NCI-H82 treated with DMSO at 0.1 percent for 48 hours (cell line): ENCODE data around the gene CUZD1.

Experiments
- DNase-seq: peaks from one replicate; lab custom pipeline; 2025; ENCODE audit not compliant: unreplicated experiment; lab: John Stamatoyannopoulos, UW

Gene CUZD1

GRCh38 chr10:122821808-122822207 lies 23.8 kb downstream of the CUZD1 start:
- no peak for DNase-seq

GRCh38 chr10:122815458-122815857 lies 30.2 kb downstream of the CUZD1 start:
- no peak for DNase-seq

GRCh38 chr10:122814493-122814892 lies 31.2 kb downstream of the CUZD1 start:
- no peak for DNase-seq

GRCh38 chr10:122812751-122813150 lies 32.9 kb downstream of the CUZD1 start:
- no peak for DNase-seq

GRCh38 chr10:122802282-122802681 lies 43.4 kb downstream of the CUZD1 start:
- no peak for DNase-seq

- DNase-seq, result no peak
Measured at GRCh38 chr10:122798704-122799231, 46.9 kb downstream of the CUZD1 start.

- DNase-seq, result no peak
Measured at GRCh38 chr10:122796796-122797195, 48.9 kb downstream of the CUZD1 start.

- DNase-seq, result no peak
Measured at GRCh38 chr10:122795924-122796323, 49.7 kb downstream of the CUZD1 start.

GRCh38 chr10:122786269-122786668 lies 59.4 kb downstream of the CUZD1 start:
- no peak for DNase-seq

- DNase-seq, result no peak
Measured at GRCh38 chr10:122782911-122783310, 62.7 kb downstream of the CUZD1 start.
